SK-N-SH (cell line): ENCODE measurements around the gene PRR35.

Experiments used
- CHD2 ChIP-seq: fragments of 150-350 bp; IDR thresholded peaks from 2 replicates; pipeline ENCODE4 v1.6.1; 2018; ENCODE audit warnings: low read length; ENCODE audit not compliant: partially characterized antibody
- CTCF ChIP-seq: fragments of 200-600 bp; sonication (generic); IDR thresholded peaks from 2 replicates; pipeline ENCODE4 v1.6.1; 2017; ENCODE audit warnings: antibody characterized with exemption, mild to moderate bottlenecking, moderate library complexity
- EP300 ChIP-seq, 2 experiments: IDR thresholded peaks; 2 replicates each; pipeline versions ENCODE4 v1.4.0 to v1.6.1; 2012; ENCODE audit warnings: borderline replicate concordance in 1 of 2, low read depth in 1 of 2, low read length in 1 of 2
- EZH2phosphoT487 ChIP-seq: fragments of 200-600 bp; sonication (generic); IDR thresholded peaks from 2 replicates; pipeline ENCODE4 v1.6.1; 2017; ENCODE audit warnings: low read depth, mixed run types, mild to moderate bottlenecking, antibody characterized with exemption, moderate library complexity, borderline replicate concordance
- FOXM1 ChIP-seq: IDR thresholded peaks from 2 replicates; pipeline ENCODE4 v1.4.0; 2012; ENCODE audit warnings: low read depth, mild to moderate bottlenecking
- IRF3 ChIP-seq: fragments of 150-350 bp; IDR thresholded peaks from 2 replicates; pipeline ENCODE4 v1.6.1; 2016; ENCODE audit warnings: mild to moderate bottlenecking, low read depth, low read length
- NFIC ChIP-seq: IDR thresholded peaks from 2 replicates; pipeline ENCODE4 v1.4.0; 2012; ENCODE audit warnings: borderline replicate concordance
- RAD21 ChIP-seq: IDR thresholded peaks from 2 replicates; pipeline ENCODE4 v1.6.1; 2012; ENCODE audit warnings: mild to moderate bottlenecking, low read length
- REST ChIP-seq: IDR thresholded peaks from 2 replicates; pipeline ENCODE4 v1.6.1; 2012; ENCODE audit warnings: mild to moderate bottlenecking, low read depth, low read length, moderate library complexity
- SMC3 ChIP-seq: IDR thresholded peaks from 2 replicates; pipeline ENCODE4 v1.6.1; 2012; ENCODE audit warnings: low read depth, low read length, improper control_type of control experiment
- TAF1 ChIP-seq: IDR thresholded peaks from 2 replicates; pipeline ENCODE4 v1.6.1; 2012; ENCODE audit warnings: low read depth, mild to moderate bottlenecking, low read length, moderate library complexity, borderline replicate concordance

DNA sequence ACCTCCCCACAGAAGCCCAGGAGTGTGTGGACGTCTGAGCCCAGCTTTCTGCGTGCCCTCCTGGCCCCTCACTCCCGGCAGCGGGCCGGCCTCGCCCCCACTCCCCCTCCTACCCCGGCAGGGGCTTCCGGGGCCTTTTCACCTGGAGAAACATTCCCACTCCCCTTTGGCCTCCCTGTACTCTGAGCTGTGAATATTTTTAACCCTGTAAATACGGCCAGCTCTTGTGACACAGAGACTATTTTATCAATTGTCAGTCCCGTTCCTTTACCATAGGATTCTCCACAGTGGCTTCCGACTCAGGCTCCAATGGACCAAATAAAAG is 5.9 kb upstream of the PRR35 start:
- TF ChIP-seq CTCF (no peak), TAF1 (no peak), SMC3 (no peak), NFIC (no peak), RAD21 (no peak), CHD2 (no peak), REST (no peak), EP300 (IDR thresholded peaks at IDR 0.05; ENCODE audit: borderline replicate concordance in 1 of 2, low read depth in 1 of 2, low read length in 1 of 2) (no peak), EZH2phosphoT487 (no peak), FOXM1 (no peak), IRF3 (no peak)
